Activated CD4-positive, alpha-beta T cell treated with anti-CD3 and anti-CD28 coated beads for 1 hour (primary cell): ENCODE data around the gene SIGLEC7.
"Not testable (repeated sequence)": the region's sequence is repeated elsewhere in the genome, so short reads cannot be mapped to it uniquely, and the experiment has no call there.

ENCODE experiments used
- DNase-seq: peaks from one replicate; pipeline ENCODE4 v3.0.0-alpha.2; 2020

Gene SIGLEC7

GRCh38 chr19:51139299-51140014 is 2.6 kb upstream of the SIGLEC7 start:
- DNase-seq, result no peak

DNA sequence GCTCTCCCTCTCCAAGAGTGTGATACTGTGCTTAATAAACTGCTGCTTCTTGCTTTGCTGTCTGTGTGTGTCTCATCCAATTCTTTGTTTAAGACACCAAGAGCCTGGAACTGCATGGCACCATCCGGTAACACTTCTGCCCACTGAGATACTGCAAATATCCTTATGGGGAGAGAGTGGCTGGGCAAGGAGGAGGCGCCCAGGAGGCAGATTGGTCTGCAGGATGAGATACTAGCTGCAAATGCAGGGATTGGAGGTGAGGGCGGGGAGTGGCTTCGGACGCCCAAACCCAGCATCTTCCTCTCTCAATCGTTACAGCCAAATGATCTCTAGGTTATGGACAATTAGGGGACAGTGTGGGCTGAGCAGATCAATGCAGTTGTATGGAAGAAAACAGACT is 1.7 kb upstream of the SIGLEC7 start:
- no peak for DNase-seq

DNA sequence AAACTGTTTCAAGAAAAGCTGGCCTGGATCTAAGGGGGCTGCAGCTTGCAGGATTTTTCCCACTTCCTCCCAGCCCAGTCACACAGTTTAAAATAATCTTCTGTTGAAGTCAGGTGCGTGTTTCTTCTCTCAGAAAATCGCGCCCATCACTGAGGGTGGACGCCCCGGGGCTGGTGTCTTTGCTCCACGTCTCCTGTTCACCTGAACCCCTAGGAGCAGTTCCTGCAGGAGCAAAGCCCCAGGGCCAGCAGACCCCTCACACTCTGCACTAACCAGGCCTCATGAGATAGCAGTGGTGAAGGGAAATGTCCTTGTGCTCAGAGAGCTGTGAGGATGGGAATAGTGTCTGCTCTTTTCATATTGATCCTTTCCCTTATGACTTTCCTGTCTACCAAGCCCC is 920 bp upstream of the SIGLEC7 start:
- no peak for DNase-seq

DNA sequence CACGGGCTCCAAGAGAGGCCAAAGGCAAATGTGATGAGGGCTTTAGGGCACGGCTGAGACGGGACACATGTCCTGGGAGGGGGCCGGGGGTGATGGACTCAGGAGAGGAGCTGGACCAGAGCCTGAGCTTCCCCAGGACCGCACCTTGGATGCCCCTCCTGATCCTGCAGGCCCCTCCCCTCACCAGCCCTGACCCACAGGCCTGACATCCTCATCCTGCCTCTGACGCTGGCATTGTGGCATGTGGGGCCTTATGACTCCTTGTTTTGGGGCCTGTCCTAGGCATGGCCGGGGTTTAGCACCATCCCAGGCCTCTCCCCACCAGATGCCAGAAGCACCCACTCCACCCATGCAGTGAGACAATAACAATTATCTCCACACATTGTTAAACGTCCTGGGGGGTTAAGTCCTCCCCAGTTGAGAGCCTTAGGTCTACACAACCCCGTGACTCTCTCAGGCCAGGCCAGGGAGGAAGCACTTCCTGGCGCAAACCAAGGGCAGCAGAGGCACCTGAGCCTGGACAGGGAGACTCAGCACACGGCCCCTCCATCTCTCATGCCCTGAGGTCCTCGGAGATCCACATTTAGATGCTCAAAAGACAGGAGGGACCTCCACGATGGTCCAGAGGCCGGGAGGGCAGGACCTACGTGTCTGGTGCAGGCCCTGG is 841 bp downstream of the SIGLEC7 start:
- not testable (repeated sequence) for DNase-seq

GRCh38 chr19:51143486-51143885 is 1.4 kb downstream of the SIGLEC7 start:
- DNase-seq, result no peak

DNA sequence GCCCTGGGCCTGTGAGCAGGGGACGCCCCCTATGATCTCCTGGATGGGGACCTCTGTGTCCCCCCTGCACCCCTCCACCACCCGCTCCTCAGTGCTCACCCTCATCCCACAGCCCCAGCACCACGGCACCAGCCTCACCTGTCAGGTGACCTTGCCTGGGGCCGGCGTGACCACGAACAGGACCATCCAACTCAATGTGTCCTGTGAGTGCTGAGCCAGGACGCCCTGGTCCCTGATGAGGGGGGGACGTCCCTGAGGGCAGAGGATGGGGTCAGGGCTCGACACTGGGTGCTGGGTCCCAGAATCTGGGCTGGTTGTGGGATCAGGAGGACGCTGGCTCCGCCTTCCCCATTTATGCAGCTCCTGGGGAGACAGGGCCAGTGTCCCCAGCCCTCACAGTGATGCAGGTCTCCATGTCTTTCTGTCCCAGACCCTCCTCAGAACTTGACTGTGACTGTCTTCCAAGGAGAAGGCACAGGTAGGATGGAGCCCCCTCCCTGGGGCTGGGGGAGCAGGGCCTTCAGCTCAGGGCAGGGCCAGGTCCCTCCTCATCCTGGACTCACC is 2.5 kb downstream of the SIGLEC7 start:
- no peak for DNase-seq

- DNase-seq, result no peak
Measured at GRCh38 chr19:51145916-51146493, 3.9 kb downstream of the SIGLEC7 start.

- DNase-seq, result no peak
Measured at GRCh38 chr19:51146751-51147150, 4.7 kb downstream of the SIGLEC7 start.

- no peak for DNase-seq
Measured at GRCh38 chr19:51147663-51148062, 5.6 kb downstream of the SIGLEC7 start.

DNA sequence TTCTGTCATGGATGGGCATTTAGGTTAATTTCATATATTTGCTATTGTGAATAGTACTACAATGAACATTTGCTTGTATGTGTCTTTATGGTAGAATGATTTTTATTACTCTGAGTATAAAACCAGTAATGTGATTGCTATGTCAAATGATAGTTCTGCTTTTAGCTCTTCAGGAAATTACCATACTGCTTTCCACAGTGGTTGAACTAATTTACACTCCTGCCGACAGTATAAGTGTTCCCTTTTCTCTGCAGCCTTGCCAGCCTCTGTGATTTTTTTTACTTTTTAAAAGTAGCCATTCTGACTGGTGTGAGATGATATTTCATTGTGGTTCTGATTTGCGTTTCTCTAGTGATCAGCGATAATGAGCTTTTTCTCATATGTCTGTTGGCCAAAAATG is 6.5 kb downstream of the SIGLEC7 start:
- DNase-seq, result no peak

- DNase-seq, result no peak
Measured at GRCh38 chr19:51150627-51151026, 8.5 kb downstream of the SIGLEC7 start.

GRCh38 chr19:51156710-51157109 is 14.6 kb downstream of the SIGLEC7 start:
- DNase-seq, result no peak

GRCh38 chr19:51157265-51157664 is 15.2 kb downstream of the SIGLEC7 start:
- DNase-seq, result no peak

DNA sequence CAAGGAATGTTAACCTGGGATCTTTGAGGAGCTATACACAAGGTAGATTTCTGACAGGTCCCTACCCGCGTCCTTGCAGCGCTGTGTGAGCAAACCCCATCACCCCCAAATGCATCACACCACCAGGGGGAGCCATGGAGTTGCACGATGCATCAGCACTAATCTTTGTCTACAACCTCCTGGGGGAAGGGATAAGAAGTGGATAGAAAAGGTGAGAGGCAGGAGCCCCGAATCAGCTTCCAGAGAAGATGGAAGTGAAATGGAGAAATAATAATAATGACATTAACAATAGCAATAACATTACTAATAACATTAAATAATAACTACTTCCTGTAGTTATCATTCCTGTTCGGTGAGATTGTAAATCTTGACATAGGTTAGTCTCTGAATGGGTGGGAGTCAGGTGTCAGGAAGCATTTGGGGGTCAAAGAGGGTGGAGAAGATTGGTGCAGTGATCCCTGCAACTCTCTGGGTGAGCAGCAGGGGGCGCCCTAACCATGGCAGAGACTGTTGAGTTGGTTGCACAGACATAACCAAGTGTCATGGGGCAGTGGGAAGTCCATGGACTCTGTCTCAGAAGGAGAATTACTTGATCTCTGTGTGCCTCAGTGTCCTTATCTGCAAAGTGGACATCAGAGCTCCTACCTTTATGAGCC is 16.5 kb downstream of the SIGLEC7 start:
- peak; percentile 53 for DNase-seq

- no peak for DNase-seq
Measured at GRCh38 chr19:51159656-51160055, 17.6 kb downstream of the SIGLEC7 start.

DNA sequence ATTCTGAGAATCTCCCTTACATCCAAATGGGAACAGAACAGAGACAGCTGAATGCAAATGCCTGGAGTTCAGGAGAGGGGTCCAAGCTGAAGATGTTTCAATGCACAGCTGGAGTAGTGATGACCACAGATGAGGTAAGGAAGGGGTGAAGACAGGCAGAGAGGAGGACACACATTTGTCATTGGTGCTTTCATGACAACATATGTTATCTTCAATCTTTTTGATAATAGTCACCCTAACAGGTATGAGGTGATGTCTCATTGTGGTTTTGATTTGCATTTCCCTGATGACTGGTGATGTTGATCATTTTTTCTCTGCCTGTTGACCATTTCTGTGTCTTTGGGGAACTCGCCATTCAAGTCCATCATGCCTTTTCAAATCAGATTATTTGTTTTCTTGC is 19.2 kb downstream of the SIGLEC7 start:
- DNase-seq, result no peak

DNA sequence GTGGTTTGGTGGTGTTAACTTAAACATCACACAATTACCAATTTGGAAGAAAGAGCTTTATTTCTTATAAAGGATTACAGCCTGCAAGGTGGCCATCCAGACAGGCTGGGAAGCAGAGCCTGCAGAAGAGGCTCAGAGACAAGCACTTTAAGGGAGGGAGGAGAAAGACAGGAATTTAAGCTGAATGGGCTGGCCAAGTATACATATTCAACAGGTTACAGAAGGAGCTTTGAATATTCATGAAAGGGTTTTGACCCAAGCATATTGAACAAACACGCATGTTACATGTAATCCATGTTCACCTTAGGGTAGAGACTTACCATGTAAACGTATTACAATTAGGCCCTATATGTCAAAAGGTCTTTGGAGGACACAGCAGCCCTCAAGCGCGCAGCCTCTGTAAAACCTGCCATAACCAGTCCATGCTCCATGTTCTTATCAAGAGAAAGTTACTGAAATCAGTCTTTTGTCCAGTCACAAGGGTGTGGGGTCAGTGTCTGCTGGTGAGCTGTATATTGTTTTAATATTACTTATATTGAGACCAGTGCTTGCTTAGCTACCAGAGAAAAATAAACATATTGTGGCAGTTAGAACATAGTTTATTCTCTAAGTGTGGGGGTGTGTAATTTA is 19.9 kb downstream of the SIGLEC7 start:
- no peak for DNase-seq

GRCh38 chr19:51163257-51163656 is 21.2 kb downstream of the SIGLEC7 start:
- no peak for DNase-seq

GRCh38 chr19:51164215-51164614 is 22.1 kb downstream of the SIGLEC7 start:
- no peak for DNase-seq

- DNase-seq, result no peak
Measured at GRCh38 chr19:51166846-51167490, 24.9 kb downstream of the SIGLEC7 start.

GRCh38 chr19:51168564-51169282 is 26.6 kb downstream of the SIGLEC7 start:
- DNase-seq, result no peak
